Measurements from ENCODE around the gene TLN1. TPM values are rescaled to one million over a fixed set of nuclear protein-coding genes. Genes with fewer than 3 reads are reported as not detected.

Gene TLN1
- total RNA-seq, 4 donors from 2014 or later = 301 to 553 (median 412) TPM

- DNase-seq (ENCODE audit: low spot score) = no peak
- ATAC-seq (ENCODE audit: low FRiP score) = peak; percentile 0
- no peak for TF ChIP-seq CTCF (IDR thresholded peaks at IDR 0.05)
These were observed 976 bp upstream of the TLN1 start for GRCh38 chr9:35732800-35733541.

- ATAC-seq (ENCODE audit: low FRiP score) (no peak), DNase-seq (ENCODE audit: low spot score) (no peak)
- TF ChIP-seq CTCF (IDR thresholded peaks at IDR 0.05) = no peak
These were observed 395 bp downstream of the TLN1 start for GRCh38 chr9:35731415-35732184.

- ATAC-seq (ENCODE audit: low FRiP score) (no peak), DNase-seq (ENCODE audit: low spot score) (no peak)
- TF ChIP-seq CTCF (IDR thresholded peaks at IDR 0.05) = no peak
These were observed 1.5 kb downstream of the TLN1 start for GRCh38 chr9:35730486-35730854.

- no peak for DNase-seq (ENCODE audit: low spot score)
- TF ChIP-seq CTCF (IDR thresholded peaks at IDR 0.05) = no peak
- no peak for ATAC-seq (ENCODE audit: low FRiP score)
These were observed 2.1 kb downstream of the TLN1 start for GRCh38 chr9:35729700-35730485.

- no peak for TF ChIP-seq CTCF (IDR thresholded peaks at IDR 0.05)
- DNase-seq (ENCODE audit: low spot score) (no peak), ATAC-seq (ENCODE audit: low FRiP score) (no peak)
These were observed 2.9 kb downstream of the TLN1 start for GRCh38 chr9:35729101-35729500.

- ATAC-seq (ENCODE audit: low FRiP score) = peak; percentile 50
- no peak for TF ChIP-seq CTCF (IDR thresholded peaks at IDR 0.05)
- no peak for DNase-seq (ENCODE audit: low spot score)
These were observed 3.7 kb downstream of the TLN1 start for GRCh38 chr9:35728041-35728971.

Data from omental fat pad (tissue), 4 donors.